GM08714 (cell line): ENCODE measurements around the gene ZNF605.
"Not testable (repeated sequence)": the region's sequence is repeated elsewhere in the genome, so short reads cannot be mapped to it uniquely, and the experiment has no call there.

Experiments
- H3K4me3 ChIP-seq: fragments of 200-500 bp; sonication (Bioruptor generic); 2 replicates; pipeline ENCODE4 v1.5.1; 2014; ENCODE audit warnings: mild to moderate bottlenecking, low read length, inconsistent platforms
- ZNF274 ChIP-seq: IDR thresholded peaks from 2 replicates; pipeline ENCODE4 v1.6.1; 2012; ENCODE audit warnings: mild to moderate bottlenecking, low read depth, low read length

The ZNF605 gene

DNA sequence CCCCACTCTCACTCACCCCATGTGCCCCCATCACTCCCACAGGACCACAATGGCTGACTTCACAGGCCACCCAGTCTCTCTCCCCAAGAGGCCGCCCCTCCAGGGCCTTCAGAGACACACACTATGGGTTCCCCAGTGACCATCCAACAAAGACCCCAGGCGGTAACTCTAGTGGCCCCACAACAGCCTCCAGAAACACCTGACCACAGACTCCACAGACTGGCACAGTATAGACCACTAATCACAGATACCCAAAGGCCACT, 3.0 kb downstream of the ZNF605 start:
- no peak for TF ChIP-seq ZNF274

DNA sequence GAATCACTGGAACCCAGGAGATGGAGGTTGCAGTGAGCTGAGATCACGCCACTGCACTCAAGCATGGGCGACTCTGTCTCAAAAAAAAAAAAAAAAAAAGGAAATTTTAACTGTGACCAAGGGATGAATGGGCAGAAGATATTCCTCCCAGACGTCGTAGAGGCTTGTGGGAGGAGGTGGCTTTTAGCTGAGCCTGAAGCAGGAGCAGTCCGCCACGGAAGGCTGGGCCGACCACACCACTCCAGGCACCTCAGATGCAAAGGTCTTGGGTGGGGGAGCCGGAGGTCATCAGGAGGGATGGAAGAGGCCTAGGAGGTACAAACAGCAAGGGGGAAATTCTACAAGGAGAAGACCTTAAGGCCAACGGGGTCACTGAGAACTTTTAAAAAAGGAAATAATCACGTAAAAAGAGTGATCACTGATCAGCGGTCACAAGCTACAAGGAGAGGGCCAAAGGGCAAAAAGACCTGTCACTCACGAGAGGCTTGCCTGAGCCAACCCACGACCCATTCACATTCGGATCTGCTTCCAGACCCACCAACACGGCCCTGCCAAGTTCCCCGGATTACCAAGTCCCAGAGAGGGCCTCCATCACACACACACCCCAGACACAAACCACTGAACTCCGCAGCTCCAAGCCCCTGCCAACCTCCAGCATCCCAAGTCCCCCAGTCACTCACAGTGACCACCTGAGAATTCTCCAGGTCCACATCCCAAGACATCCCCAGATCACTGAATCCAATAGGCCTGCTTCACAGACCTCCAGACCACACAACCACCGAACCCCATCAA, 3.5 kb downstream of the ZNF605 start:
- TF ChIP-seq ZNF274 = no peak
- H3K4me3 ChIP-seq = no peak overlapping the region

More for the DNA sequence above, 3.0 kb downstream of the ZNF605 start:
- H3K4me3 ChIP-seq = no peak overlapping the region

DNA sequence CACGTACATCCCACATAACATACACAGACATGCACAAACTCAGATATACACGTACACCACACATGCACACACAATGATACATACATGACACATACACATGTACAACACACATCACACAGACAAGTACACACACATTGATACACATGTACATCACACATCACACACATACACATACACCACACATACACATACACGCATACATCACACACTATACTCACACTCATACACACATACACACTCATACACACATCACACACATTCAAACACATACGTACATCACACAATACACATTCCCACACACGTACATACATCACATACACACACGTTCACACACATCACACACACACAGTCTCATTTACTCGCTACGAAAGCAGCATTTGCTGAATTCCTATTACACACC, 4.5 kb downstream of the ZNF605 start:
- H3K4me3 ChIP-seq = no peak overlapping the region

DNA sequence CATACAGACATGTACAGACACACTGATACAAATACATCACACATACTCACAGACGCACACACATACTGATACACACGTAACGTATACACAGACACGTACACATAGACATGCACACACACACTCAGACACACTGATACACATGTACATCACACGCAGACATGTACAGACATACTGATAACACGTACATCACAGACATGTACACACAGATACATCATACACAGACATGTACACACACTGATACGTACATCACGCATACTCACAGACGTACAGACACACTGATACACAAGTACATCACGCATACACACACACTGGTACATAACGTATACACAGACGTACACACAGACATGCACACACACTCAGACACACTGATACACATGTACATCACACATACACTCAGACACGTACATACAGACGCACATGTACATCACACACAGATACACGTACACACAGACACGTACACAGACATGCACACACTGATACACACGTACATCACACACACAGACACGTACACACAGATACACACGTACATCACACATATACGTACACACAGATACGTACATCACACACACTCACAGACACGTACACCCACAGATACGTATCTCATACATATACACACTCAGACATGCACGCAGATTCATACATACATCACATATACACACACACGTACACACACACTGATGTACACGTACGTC, 5.1 kb downstream of the ZNF605 start:
- TF ChIP-seq ZNF274 = no peak
- H3K4me3 ChIP-seq = no peak overlapping the region

More for the DNA sequence above, 4.5 kb downstream of the ZNF605 start:
- no peak for TF ChIP-seq ZNF274

DNA sequence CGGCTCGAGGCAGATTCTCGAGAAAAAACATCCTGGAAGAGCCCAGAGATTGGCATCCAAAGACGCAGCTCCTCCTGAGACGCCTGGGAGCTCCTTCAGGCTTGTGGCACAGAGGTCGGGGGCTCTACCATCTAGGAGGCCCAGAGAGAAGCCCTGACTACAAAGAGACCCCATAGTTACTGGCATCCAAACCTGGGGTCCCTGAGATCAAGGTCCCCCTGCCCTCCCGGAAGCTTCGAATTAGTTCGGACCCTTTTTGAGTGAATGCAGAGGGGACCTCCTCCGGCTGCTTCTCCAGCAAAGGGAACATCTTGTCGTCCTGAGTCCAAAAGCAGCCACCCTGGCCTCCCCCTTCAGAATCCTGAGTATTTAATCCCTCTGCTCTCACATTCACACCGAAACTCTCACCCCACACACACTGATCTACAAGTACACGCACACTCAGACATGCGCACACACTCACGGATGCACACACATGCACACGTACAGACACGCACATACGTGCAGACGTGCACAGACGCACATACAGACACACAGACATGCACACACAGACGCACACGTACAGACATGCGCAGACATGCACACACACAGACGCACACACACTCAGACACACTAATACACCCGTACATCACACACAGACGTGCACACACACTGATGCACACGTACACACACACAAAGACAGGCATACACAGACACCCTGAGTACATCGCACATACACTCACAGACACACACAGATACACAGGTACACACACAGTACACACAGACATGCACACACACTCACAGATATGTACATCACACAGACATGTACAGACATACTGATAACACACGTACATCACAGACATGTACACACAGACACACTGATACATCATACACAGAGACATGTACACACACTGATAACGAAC, 5.9 kb downstream of the ZNF605 start:
- H3K4me3 ChIP-seq = no peak overlapping the region

DNA sequence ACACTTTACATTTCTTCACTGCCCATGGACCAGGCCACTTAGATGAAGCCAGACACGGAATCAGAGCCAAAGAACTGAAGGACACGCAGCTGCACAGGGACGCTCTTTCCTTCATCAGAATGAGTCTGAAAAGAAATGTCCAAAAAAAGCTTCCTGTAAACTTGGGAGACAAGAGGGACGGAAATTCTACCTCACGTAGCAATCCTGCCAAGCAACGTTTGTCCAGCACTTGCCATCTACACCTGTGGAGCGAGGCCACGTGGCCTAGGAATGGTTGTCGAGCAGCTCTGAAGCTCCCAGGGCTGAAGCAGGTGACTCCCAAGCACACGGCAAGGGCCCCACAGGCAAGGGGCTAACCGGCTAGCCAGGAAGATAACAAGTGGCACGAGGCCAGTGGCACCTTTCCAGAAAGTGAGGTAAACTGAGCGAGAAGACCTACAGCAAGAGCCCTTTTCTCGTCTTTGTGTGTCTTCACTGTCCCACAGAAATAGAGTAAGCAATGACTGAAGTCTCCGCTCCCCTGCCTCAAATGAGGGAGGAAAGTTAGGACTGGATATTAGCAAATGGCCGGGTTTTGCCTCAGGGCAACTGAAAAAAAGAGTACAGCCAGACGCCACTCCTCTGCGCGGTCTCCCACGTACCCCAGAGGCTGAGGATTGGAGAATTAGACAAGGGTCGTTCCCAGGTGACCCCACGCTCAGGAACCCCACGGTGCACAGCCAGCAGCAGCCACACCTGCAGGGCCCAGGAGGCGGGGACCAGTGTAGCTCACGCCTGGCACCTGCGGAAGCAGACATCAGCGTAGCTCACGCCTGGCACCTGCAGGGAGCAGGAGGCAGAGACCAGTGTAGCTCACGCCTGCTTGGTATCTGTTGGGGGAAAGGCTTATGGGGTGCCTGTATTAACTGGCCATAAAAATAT, 7.7 kb downstream of the ZNF605 start:
- no peak overlapping the region for H3K4me3 ChIP-seq

More for the DNA sequence above, 5.9 kb downstream of the ZNF605 start:
- TF ChIP-seq ZNF274 = no peak

DNA sequence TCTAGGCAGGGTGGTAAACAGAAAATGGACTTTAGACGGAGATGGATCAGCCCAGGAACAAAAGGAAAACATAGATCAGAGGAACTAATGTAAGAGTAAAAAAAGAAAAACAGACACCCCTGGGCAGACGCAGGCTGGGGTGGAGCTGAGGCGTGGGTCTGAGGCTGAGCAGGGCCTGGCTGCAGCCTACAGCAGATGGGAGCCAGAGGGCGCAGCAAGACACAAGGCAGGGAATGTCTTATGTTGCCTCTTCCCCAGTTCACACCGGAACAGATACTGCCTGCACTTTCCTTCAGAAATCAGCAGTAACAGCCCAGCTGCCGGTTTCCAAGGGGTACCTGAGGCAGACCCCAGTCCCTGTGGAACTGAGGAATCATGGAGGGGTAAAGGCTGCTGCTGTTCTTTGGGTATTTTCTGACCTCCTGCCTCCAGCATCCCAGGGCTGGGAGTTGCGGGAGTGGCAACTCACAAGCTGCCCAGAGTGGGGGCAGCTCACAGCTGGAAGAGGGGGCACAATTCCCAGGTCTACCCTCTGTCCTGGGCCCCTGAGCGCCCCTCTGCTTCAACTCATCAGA, 9.8 kb downstream of the ZNF605 start:
- H3K4me3 ChIP-seq = no peak overlapping the region
- no peak for TF ChIP-seq ZNF274

More for the DNA sequence above, 7.7 kb downstream of the ZNF605 start:
- no peak for TF ChIP-seq ZNF274

DNA sequence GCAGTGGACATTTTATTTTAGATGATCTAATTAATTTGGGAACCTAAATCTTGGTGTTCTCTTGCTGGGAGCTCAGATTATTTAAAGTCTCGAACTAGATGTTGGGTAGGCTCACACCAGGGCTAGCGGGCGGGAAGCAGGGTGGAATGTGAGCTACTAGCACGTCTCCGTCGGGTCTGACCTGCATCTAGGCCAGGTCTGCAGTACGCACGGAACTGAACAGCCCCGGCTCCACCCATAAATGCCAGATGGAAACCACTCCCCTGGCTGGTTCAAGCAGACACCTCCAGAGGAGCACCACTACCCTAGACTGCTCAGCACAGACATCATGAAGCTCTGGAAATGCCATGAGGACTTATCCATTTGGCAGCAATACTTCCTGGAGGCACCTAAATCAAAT, 10.3 kb downstream of the ZNF605 start:
- H3K4me3 ChIP-seq = no peak overlapping the region
- TF ChIP-seq ZNF274 = no peak

DNA sequence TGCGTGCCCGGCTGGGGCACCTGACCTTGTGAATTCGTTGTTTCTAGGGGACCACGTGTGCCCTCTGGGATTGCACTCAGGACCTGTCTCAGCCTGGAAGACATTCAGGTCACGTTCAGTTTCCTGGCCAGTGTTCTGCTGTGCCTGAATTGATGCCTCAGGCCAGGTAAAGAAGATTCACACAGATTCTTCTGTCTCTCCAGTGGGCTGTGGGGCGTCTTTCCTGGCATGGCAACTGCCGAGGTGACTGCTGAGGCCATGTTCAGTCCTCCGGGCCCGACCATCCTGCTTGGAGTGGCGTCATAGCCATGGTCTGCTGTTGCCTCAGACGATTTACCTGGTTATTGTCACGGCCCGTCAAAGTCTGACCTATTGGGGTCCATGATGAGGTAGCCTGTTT, 13.5 kb downstream of the ZNF605 start:
- no peak overlapping the region for H3K4me3 ChIP-seq
- no peak for TF ChIP-seq ZNF274

DNA sequence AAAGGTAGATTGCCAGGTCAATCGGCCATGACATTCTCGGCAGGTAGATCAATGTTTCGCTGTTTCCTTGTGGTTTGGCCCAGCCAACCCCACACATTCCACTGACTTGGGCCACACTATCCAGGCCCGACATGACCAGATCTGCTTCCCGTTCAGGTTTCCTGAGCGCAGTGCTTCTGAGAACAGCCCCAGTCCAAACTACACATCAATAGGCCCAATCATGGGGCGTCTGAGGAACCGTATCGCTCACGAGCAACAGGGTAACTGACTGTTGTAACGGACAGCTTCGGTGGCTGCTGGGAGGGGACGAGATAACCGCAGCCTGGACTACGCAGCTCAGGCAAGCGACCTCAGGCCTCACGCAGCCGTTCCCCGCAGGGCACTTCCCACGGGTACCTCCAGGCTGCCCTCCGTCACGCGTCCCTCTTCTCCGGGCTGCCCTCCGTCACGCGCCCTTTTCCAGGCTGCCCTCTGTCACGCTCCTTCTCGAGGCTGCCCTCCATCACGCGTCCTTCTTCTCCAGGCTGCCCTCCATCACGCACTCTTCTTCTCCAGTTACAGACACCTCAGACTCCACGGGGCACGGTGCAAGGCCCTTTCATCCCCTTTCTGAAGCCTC, 14.7 kb downstream of the ZNF605 start:
- H3K4me3 ChIP-seq = no peak overlapping the region
- TF ChIP-seq ZNF274 = no peak

DNA sequence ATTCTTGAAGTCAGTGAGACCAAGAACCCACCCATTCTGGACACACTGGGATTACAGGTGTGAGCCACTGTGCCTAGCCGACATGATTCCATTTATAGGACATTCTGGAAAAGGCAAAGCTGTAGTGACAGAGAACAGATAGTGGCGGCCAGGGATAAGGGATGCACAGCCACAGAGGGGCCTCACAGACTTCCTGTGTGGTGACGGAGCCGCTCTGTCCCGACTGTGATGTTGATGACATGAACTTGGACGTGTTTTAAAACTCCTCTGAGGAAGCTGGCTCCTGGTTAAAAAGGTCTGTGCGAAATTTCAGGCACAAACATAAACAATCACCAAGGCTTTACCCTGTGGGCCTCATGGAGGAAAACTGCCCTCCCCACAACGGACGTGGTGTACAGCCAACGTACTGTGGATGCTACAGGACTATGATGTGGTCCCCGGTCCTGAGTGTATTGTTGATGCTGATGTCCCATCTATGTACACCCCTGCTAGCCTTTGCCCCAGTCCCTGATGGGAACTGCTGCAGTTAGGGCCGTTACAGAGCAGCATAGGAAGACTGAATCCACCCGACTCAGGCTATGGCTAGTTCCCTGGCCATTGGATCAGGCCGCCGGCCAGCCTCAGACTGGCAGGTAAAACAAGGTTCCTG, 15.9 kb downstream of the ZNF605 start:
- no peak overlapping the region for H3K4me3 ChIP-seq
- no peak for TF ChIP-seq ZNF274

DNA sequence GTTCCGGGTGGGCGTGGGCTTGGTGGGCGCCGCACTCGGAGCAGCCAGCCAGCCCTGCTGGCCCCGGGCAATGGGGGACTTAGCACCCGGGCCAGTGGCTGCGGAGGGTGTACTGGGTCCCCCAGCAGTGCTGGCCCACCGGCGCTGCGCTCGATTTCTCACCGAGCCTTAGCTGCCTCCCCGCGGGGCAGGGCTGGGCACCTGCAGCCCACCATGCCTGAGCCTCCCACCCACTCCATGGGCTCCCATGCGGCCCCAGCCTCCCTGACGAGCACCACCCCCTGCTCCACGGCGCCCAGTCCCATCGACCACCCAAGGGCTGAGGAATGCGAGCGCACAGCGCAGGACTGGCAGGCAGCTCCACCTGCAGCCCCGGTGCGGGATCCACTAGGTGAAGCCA, 17.3 kb downstream of the ZNF605 start:
- not testable (repeated sequence) for H3K4me3 ChIP-seq
